GM21723 (cell line): ENCODE measurements around the gene FIP1L1.
"Not testable (repeated sequence)": the region's sequence is repeated elsewhere in the genome, so short reads cannot be mapped to it uniquely, and the experiment has no call there.

ENCODE experiments used
- ATAC-seq: cut with Tn5 transposase; IDR thresholded peaks from one replicate; pipeline ENCODE4 v1.9.1; 2021; ENCODE audit warnings: mild to moderate bottlenecking, moderate library complexity; ENCODE audit not compliant: unreplicated experiment

FIP1L1 gene

GRCh38 chr4:53376900-53377299 lies 541 bp upstream of the FIP1L1 start:
- ATAC-seq, result no peak

- ATAC-seq, result no peak
These were observed 686 bp downstream of the FIP1L1 start for GRCh38 chr4:53378171-53378482.

- ATAC-seq, result no peak
These were observed 2.8 kb downstream of the FIP1L1 start for GRCh38 chr4:53380221-53380620.

GRCh38 chr4:53409479-53409878 lies 32.0 kb downstream of the FIP1L1 start:
- not testable (repeated sequence) for ATAC-seq

- no peak for ATAC-seq
These were observed 41.8 kb downstream of the FIP1L1 start for GRCh38 chr4:53419208-53419607.

- ATAC-seq, result no peak
These were observed 44.4 kb downstream of the FIP1L1 start for GRCh38 chr4:53421791-53422190.

GRCh38 chr4:53422367-53422766 lies 44.9 kb downstream of the FIP1L1 start:
- no peak for ATAC-seq

GRCh38 chr4:53424280-53424679 lies 46.8 kb downstream of the FIP1L1 start:
- ATAC-seq, result no peak

GRCh38 chr4:53427366-53427765 lies 49.9 kb downstream of the FIP1L1 start:
- no peak for ATAC-seq

GRCh38 chr4:53431052-53431451 lies 53.6 kb downstream of the FIP1L1 start:
- no peak for ATAC-seq

- no peak for ATAC-seq
These were observed 55.3 kb downstream of the FIP1L1 start for GRCh38 chr4:53432528-53433424.

- ATAC-seq, result no peak
These were observed 58.8 kb downstream of the FIP1L1 start for GRCh38 chr4:53436251-53436650.

GRCh38 chr4:53441564-53441963 lies 64.1 kb downstream of the FIP1L1 start:
- ATAC-seq, result no peak

GRCh38 chr4:53444954-53445353 lies 67.5 kb downstream of the FIP1L1 start:
- no peak for ATAC-seq

- no peak for ATAC-seq
These were observed 73.3 kb downstream of the FIP1L1 start for GRCh38 chr4:53450773-53451172.

GRCh38 chr4:53453385-53453784 lies 75.9 kb downstream of the FIP1L1 start:
- ATAC-seq, result no peak

- ATAC-seq, result no peak
These were observed 78.3 kb downstream of the FIP1L1 start for GRCh38 chr4:53455766-53456165.

- no peak for ATAC-seq
These were observed 78.7 kb downstream of the FIP1L1 start for GRCh38 chr4:53456178-53456577.

GRCh38 chr4:53459548-53459947 lies 82.1 kb downstream of the FIP1L1 start:
- no peak for ATAC-seq

GRCh38 chr4:53461244-53461643 lies 83.8 kb downstream of the FIP1L1 start:
- ATAC-seq, result no peak

- ATAC-seq, result no peak
These were observed 85.9 kb downstream of the FIP1L1 start for GRCh38 chr4:53463340-53463739.

GRCh38 chr4:53465281-53465680 lies 87.8 kb downstream of the FIP1L1 start:
- no peak for ATAC-seq

- no peak for ATAC-seq
These were observed 88.5 kb downstream of the FIP1L1 start for GRCh38 chr4:53465891-53466290.
